Small intestine (tissue), 7 donors: ENCODE results near the gene SLC44A2. TPM values are rescaled to one million over a fixed set of nuclear protein-coding genes. Genes with fewer than 3 reads are reported as not detected.
A peak's percentile ranks its signal among the peaks of the same experiment; 100 is the strongest.

Source experiments
- DNase-seq, 2 donors: peaks; one replicate each; pipeline versions ENCODE4 v3.0.0 to v3.0.0-alpha.2; 2013
- FAIRE-seq: peaks from 2 replicates; lab custom pipeline; 2012; peaks lifted over from hg19 to GRCh38; lab: Jason Lieb, UNC
- H3K27ac ChIP-seq, 3 donors: one replicate each; pipeline ENCODE4 v1.5.1; 2013; ENCODE audit warnings: low read length in 2 of 3, mild to moderate bottlenecking in 2 of 3, control low read depth in 1 of 3, inconsistent platforms in 1 of 3, low read depth in 1 of 3, moderate library complexity in 1 of 3
- H3K27me3 ChIP-seq, 3 donors: one replicate each; pipeline ENCODE4 v1.6.1; 2013; ENCODE audit warnings: low read length in 3 of 3, inconsistent platforms in 1 of 3; ENCODE audit not compliant: control insufficient read depth in 3 of 3, insufficient read depth in 3 of 3
- H3K36me3 ChIP-seq, 3 donors: one replicate each; pipeline ENCODE4 v1.6.1; 2013; ENCODE audit warnings: low read length in 3 of 3, inconsistent platforms in 1 of 3, low read depth in 1 of 3, mild to moderate bottlenecking in 1 of 3, moderate library complexity in 1 of 3; ENCODE audit not compliant: control insufficient read depth in 3 of 3, insufficient read depth in 2 of 3
- H3K4me1 ChIP-seq, 3 donors: one replicate each; pipeline ENCODE4 v1.6.1; 2013; ENCODE audit warnings: low read length in 2 of 3, inconsistent platforms in 1 of 3, low read depth in 1 of 3, mild to moderate bottlenecking in 1 of 3, moderate library complexity in 1 of 3; ENCODE audit not compliant: control insufficient read depth in 3 of 3, insufficient read depth in 2 of 3
- H3K4me3 ChIP-seq, 3 donors: one replicate each; pipeline ENCODE4 v1.5.1; 2013; ENCODE audit warnings: low read length in 3 of 3, control low read depth in 1 of 3, inconsistent platforms in 1 of 3, low read depth in 1 of 3, mild to moderate bottlenecking in 1 of 3, moderate library complexity in 1 of 3
- H3K9me3 ChIP-seq, 2 donors: one replicate each; pipeline ENCODE4 v1.6.1; 2013; ENCODE audit warnings: low read depth in 1 of 2, low read length in 1 of 2; ENCODE audit not compliant: control insufficient read depth in 2 of 2, insufficient read depth in 1 of 2
- WGBS, 3 donors: extraction: QIAGEN DNeasy Blood & Tissue Kit; methylation state at CpG; one replicate each; pipeline ENCODE4 v1.1.7; 2013; 5-methylcytosine and 5-hydroxymethylcytosine counted together
- polyA plus RNA-seq, 4 donors: library from polyadenylated mRNA; stranded (reverse) in 3 of 4; unstranded in 1 of 4; fragments of 200-250 nt in 3 of 4; fragments of 120-200 nt in 1 of 4; gene quantifications; one replicate each; pipeline versions ENCODE4 v1.2.1 to v1.2.3, GENCODE V29; 2013
- donor health status: healthy with polysubstance abuse.
- donor health status: control.
- donor health status: control.
- donor health status: Bipolar disorder and iron deficiency.
- donor health status: healthy.

Gene SLC44A2
- polyA plus RNA-seq, 4 donors, result 5.7 to 41.6 (median 19.0) TPM

DNA sequence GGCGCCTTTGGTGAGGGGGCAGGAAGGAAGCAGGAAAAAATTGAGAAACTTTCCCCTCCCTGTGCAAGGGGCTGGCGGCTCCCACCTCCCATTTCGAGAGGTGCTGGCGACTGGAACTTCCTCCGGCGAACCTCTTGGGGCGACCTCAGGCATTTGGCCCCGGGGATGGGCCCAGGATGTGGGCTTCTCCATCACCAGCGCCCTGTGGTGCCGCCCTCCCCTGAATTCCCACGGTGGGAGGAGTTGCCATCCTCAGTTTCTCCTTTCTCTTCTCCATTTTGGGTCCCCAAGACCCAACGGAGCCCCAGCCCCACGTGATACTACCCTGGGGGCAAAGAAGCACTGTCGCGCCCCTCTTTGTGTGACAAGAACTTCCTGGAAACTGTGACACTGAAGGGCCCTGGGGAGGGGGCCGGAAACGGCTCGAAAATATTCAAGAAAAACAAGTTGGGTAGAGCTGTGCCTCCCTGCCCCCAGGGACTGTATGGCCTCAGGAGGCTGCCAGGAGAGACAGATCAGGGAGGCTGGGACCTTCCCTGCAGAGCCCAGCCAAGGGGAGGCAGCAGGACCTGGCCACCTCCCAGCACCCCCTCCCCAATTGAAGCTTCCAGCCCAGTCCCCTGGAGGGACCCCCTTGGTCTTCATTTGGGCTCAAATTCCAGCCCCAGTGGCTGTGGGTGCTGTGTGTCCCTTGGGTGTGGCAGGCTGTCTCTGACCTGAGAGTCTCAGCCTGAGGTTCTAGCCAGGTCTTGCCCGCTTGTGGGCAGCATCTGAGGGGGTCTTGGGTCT, 22.1 kb upstream of the SLC44A2 start:
- peaks cover 0 to 7% of the 10 kb centered on the region in 2 donors for H3K9me3 ChIP-seq
- no peak for FAIRE-seq
- DNase-seq, result peak; percentile 25 to 56
- H3K27ac ChIP-seq, result peak overlapping the region; percentile 71 to 98 (median 73)
- peaks cover 0 to 11% (median 1%) of the 10 kb centered on the region in 3 donors for H3K4me1 ChIP-seq
- H3K4me3 ChIP-seq, result peak overlapping the region; percentile 73 to 95 (median 82)
- peaks cover 0 to 21% (median 0%) of the 10 kb centered on the region in 3 donors for H3K27me3 ChIP-seq
- WGBS, 3 donors, result 8 to 25% (median 18%) methylated on average over 18 to 19 of the region's 19 CpGs
- no peaks in the 10 kb centered on the region for H3K36me3 ChIP-seq

DNA sequence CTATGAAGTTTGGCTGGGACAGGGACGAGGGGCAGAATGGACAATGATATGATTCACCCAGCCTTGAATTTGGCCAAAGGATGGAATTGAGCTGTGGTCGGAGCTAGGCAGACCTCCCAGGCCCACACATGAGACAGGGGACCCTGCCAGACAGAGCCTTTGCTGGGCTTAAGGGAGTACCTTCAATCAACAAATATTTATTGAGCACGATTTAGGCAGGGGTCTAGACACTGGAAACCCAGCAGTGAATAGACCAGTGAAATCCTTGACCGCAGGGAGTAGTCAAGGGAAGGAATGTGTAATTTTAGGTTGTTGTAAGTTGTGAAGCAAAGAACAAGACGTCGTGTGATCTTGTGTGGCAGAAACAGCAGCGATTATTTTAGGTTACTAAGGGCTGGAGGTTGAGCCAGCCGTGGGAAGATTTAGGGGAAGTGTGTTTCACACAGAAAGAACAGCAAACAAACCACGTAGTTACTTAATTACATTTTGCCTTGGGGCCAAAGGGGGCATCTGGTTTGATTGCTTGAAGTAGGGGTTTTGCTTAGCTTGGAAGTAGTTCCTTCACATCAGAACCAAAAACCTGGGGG, 21.4 kb upstream of the SLC44A2 start:
- Histone ChIP-seq H3K9me3 (peaks cover 0 to 7% of the 10 kb centered on the region in 2 donors), H3K4me3 (peak overlapping the region; percentile 21 to 82 (median 73)), H3K4me1 (peaks cover 0 to 11% (median 1%) of the 10 kb centered on the region in 3 donors), H3K27ac (peak overlapping the region; percentile 62 to 98 (median 71)), H3K36me3 (no peaks in the 10 kb centered on the region), H3K27me3 (peaks cover 0 to 21% (median 0%) of the 10 kb centered on the region in 3 donors)
- 27 to 32% (median 30%) methylated on average over 9 of the region's 9 CpGs for WGBS, 3 donors
- FAIRE-seq (no peak), DNase-seq (peak; percentile 7 to 43)

DNA sequence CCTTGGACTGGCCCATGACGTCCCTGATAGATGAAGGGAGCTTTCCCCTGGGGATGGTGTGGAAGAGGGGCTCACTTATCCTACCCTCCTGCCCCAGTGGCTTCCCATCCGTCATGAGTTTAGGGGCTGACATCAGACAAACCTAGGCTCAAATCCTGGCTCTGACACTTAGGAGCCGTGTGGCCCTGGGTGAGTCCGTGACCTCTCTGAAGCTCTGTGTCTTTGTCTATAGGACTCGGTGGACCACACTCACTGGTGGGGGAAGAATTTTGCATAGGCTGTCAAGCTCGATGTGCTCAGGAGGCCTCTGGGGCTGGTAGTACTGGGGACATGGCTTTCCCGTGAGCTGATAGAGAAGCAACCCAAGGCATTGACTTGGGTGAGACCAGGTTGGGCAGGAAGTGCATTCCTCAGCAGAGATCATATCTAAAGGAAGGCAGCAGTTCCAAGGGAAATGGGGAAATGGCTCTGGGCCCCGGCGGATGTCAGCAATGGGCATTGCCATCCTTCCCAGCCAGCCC, 20.8 kb upstream of the SLC44A2 start:
- Histone ChIP-seq H3K36me3 (no peaks in the 10 kb centered on the region), H3K4me3 (no peak overlapping the region), H3K27me3 (peaks cover 0 to 21% (median 0%) of the 10 kb centered on the region in 3 donors), H3K27ac (peak overlapping the region in 2 of 3 donors; percentile 62 to 98), H3K9me3 (peaks cover 0 to 7% of the 10 kb centered on the region in 2 donors), H3K4me1 (peaks cover 0 to 11% (median 1%) of the 10 kb centered on the region in 3 donors)
- DNase-seq (no peak), FAIRE-seq (no peak)
- 67 to 75% (median 69%) methylated on average over 9 of the region's 9 CpGs for WGBS, 3 donors

DNA sequence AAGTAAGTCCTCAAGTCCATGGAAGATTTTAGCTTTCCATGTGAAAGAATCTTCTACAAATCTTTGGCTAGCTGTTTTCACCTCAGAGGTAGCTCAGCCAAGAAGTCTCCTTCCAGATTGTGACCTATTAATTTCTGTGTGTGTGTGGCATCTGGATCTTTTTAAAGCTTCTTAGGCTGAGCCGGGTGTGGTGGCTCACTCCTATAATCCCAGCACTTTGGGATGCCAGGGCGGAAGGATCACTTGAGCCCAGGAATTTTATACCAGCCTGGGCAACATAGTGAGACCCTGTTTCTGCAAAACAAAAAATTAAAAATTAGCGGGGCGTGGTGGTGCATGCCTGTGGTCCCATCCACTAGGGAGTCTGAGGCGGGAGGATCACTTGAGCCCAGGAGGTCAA, 13.4 kb upstream of the SLC44A2 start:
- Histone ChIP-seq H3K27me3 (no peaks in the 10 kb centered on the region), H3K9me3 (no peaks in the 10 kb centered on the region), H3K4me3 (no peak overlapping the region), H3K36me3 (peaks cover 0 to 4% (median 0%) of the 10 kb centered on the region in 3 donors), H3K4me1 (no peaks in the 10 kb centered on the region), H3K27ac (no peak overlapping the region)
- DNase-seq (no peak), FAIRE-seq (no peak)
- WGBS, 3 donors, result 83 to 89% (median 86%) methylated on average over 5 of the region's 5 CpGs

DNA sequence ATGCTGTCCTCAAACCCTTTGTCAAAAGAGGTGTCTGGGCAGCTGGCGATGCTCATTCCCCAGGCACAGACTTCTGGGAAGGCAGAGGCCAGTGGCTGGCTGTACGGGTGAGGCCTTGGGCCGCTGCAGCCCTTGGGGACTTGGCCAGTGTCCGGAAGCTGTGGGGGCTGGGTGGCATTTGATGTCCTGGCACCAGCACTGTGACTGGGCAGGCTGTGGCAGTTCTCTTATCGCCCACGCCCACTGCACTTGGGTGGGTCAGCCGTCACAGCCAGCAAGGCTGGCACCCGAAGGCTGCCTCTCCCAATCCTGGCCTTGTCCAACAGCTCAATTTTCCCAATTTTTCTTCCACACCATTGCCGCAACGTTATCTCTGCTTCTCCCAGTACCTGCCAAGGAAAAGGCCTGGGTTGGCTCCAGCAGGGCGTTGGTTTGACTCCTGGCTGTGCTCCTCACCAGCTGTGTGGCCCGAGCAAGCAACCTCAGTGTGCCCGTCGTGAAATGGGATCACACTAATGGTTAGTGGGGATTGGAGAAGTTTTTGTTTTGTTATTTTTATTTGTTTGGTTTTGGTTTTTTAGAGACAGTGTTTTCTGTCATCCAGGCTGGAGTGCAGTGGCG, 12.7 kb upstream of the SLC44A2 start:
- no peaks in the 10 kb centered on the region for H3K4me1 ChIP-seq
- peaks cover 0 to 4% (median 0%) of the 10 kb centered on the region in 3 donors for H3K36me3 ChIP-seq
- H3K9me3 ChIP-seq, result no peaks in the 10 kb centered on the region
- peak in 1 of 2 donors; percentile 44 for DNase-seq
- no peak overlapping the region for H3K4me3 ChIP-seq
- H3K27me3 ChIP-seq, result no peaks in the 10 kb centered on the region
- FAIRE-seq, result no peak
- WGBS, 3 donors, result 20 to 62% (median 39%) methylated on average over 15 of the region's 15 CpGs
- H3K27ac ChIP-seq, result no peak overlapping the region

DNA sequence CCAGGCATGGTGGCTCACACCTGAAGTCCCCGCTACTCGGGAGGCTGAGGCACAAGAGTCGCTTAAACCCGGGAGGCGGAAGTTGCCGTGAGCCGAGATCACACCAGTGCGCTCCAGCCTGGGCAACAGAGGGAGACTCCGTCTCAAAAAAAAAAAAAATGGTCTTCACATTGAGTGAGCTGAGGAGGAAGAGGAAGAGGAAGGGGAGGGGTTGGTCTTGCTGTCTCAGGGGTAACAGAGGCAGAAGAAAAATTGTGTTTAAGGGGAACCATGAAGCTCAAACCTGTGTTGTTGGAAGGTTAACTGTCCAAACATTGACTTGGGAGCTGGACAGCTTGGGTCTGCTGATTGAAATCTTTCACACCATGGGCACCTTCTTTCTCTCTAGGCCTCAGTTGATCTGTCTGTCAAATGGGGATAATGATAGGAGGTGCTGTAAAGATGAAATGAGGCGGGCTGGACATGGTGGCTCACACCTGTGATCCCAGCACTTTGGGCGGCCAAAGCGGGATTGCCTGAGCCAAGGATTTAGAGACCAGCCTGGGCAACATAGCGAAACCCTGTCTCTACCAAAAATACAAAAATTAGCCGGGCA, 9.8 kb upstream of the SLC44A2 start:
- no peak overlapping the region for H3K4me3 ChIP-seq
- H3K36me3 ChIP-seq, result peaks cover 0 to 4% (median 0%) of the 10 kb centered on the region in 3 donors
- H3K4me1 ChIP-seq, result no peaks in the 10 kb centered on the region
- FAIRE-seq (no peak), DNase-seq (no peak)
- no peaks in the 10 kb centered on the region for H3K9me3 ChIP-seq
- H3K27ac ChIP-seq, result no peak overlapping the region
- H3K27me3 ChIP-seq, result no peaks in the 10 kb centered on the region
- 90 to 93% (median 90%) methylated on average over 14 of the region's 14 CpGs for WGBS, 3 donors

DNA sequence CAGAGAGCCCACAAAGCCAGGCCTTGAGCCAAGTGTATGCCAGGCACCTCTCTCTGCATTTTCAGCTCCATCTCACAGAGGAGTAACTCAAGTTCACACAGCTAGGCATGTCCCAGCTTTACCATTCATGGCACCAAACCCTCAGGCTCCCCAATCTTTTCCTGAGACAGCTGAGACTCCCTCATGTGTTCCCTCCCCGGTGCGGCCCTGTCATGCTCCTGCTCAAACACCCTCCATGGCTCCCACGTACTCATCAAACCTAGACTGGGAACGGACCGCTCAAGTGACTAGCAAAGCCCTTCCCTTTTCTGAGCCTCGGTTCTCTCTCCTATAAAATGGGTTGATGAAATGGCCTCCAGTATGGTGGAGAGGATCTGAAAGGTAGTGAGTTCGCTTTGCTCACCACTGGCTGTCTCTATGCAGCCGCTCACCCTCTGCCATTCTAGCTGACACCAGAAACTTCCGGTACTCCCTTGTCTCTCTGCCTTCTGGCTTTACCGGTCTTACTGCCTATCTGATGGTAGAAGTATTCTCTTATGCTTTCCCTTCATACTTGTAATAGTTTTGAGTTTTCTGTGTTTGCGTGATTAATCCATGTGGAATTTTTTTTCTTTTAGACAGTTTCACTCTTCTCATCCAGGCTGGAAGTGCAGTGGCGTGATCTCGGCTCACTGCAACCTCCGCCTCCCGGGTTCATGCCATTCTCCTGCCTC, 7.8 kb upstream of the SLC44A2 start:
- Histone ChIP-seq H3K9me3 (no peaks in the 10 kb centered on the region), H3K4me1 (no peaks in the 10 kb centered on the region), H3K4me3 (no peak overlapping the region), H3K36me3 (peaks cover 0 to 5% (median 0%) of the 10 kb centered on the region in 3 donors), H3K27me3 (no peaks in the 10 kb centered on the region), H3K27ac (no peak overlapping the region)
- no peak for FAIRE-seq
- 87 to 92% (median 88%) methylated on average over 15 of the region's 15 CpGs for WGBS, 3 donors
- no peak for DNase-seq
